ENCODE measurements around the gene CCDC149. TPM values are rescaled to one million over a fixed set of nuclear protein-coding genes. Genes with fewer than 3 reads are reported as not detected.
A peak's percentile ranks its signal among the peaks of the same experiment; 100 is the strongest.

The CCDC149 gene
- total RNA-seq, 2 donors from 2014 or later: 4.9 to 5.5 TPM

DNA sequence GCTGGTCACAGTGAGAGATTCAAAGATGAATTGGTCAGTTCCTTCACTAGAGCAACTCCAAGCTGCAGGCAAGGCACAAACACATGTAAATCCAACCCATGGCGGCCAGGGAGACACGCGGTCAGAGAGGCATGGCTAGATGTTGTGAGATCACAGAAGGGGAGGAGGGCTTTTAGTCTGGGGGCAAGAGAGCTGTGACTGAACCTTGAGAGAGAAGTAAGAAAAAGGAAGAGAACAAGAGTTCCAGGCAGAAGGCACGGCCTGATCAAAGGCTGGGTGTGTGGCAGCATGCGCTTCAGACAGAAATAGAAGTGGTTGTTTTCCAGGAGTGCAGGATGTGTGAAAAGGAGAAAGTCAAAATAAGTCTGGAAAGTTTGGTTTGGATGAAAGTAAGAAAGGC lies 15.9 kb downstream of the CCDC149 start:
- Mint-ChIP-seq H3K4me1 (peaks cover 5% of the 10 kb centered on the region), H3K9me3 (no peaks in the 10 kb centered on the region), H3K36me3 (ENCODE audit: low read depth) (no peaks in the 10 kb centered on the region), H3K27me3 (ENCODE audit: insufficient read depth) (peaks cover 2% of the 10 kb centered on the region), H3K4me3 (no peak overlapping the region), H3K27ac (no peak overlapping the region)
- no peaks in the 10 kb centered on the region for H3K36me3 ChIP-seq (ENCODE audit: control insufficient read depth, insufficient read depth, low read length)
- 89 to 90% methylated on average over 5 of the region's 5 CpGs for WGBS, 2 experiments (ENCODE audit: insufficient coverage in 1 of 2, insufficient read length in 1 of 2)
- no peak overlapping the region for H3K4me3 ChIP-seq (ENCODE audit: low read length)
- H3K9me3 ChIP-seq (ENCODE audit: control insufficient read depth, low read length): no peaks in the 10 kb centered on the region
- no peak overlapping the region for H3K9ac ChIP-seq (ENCODE audit: extremely low read depth, low read length, poor library complexity, severe bottlenecking)
- peak; percentile 53 for DNase-seq
- no peak overlapping the region for H3K27ac ChIP-seq (ENCODE audit: low read depth, low read length)
- no peaks in the 10 kb centered on the region for H3K4me1 ChIP-seq (ENCODE audit: control insufficient read depth, insufficient read depth, low read length)
- TF ChIP-seq, protein P1, sequence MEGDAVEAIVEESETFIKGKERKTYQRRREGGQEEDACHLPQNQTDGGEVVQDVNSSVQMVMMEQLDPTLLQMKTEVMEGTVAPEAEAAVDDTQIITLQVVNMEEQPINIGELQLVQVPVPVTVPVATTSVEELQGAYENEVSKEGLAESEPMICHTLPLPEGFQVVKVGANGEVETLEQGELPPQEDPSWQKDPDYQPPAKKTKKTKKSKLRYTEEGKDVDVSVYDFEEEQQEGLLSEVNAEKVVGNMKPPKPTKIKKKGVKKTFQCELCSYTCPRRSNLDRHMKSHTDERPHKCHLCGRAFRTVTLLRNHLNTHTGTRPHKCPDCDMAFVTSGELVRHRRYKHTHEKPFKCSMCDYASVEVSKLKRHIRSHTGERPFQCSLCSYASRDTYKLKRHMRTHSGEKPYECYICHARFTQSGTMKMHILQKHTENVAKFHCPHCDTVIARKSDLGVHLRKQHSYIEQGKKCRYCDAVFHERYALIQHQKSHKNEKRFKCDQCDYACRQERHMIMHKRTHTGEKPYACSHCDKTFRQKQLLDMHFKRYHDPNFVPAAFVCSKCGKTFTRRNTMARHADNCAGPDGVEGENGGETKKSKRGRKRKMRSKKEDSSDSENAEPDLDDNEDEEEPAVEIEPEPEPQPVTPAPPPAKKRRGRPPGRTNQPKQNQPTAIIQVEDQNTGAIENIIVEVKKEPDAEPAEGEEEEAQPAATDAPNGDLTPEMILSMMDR (conservative IDR thresholded peaks at IDR 0.05): no peak
- H3K27me3 ChIP-seq (ENCODE audit: control insufficient read depth, insufficient read depth, low read length, poor library complexity, severe bottlenecking): peaks cover 3% of the 10 kb centered on the region

DNA sequence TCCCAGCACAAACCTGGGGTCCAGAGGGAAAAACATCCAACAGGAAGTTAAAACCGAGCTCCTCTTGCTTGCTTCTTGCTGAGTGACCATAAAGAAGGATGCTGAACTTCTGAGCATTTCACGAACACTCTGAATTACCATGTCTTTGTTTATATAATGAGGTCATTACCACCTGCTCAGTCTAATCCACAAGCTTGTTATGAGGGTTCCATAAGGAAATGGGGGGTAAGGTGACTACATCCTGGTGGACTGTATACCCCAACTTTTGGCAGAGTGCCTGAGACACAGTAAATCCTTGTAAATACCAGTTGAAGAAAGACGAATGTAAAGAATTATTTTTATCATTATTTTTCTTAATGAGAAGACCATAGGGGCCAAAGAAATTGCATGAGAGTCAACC lies 16.8 kb downstream of the CCDC149 start:
- H3K36me3 Mint-ChIP-seq (ENCODE audit: low read depth): no peaks in the 10 kb centered on the region
- TF ChIP-seq, protein P1 (conservative IDR thresholded peaks at IDR 0.05): no peak
- peaks cover 5% of the 10 kb centered on the region for H3K4me1 Mint-ChIP-seq
- H3K27ac ChIP-seq (ENCODE audit: low read depth, low read length): no peak overlapping the region
- H3K9me3 ChIP-seq (ENCODE audit: control insufficient read depth, low read length): no peaks in the 10 kb centered on the region
- H3K4me1 ChIP-seq (ENCODE audit: control insufficient read depth, insufficient read depth, low read length): no peaks in the 10 kb centered on the region
- no peak for DNase-seq
- H3K36me3 ChIP-seq (ENCODE audit: control insufficient read depth, insufficient read depth, low read length): no peaks in the 10 kb centered on the region
- H3K4me3 ChIP-seq (ENCODE audit: low read length): no peak overlapping the region
- no peak overlapping the region for H3K4me3 Mint-ChIP-seq
- H3K9me3 Mint-ChIP-seq: no peaks in the 10 kb centered on the region
- peaks cover 2% of the 10 kb centered on the region for H3K27me3 Mint-ChIP-seq (ENCODE audit: insufficient read depth)
- no peak overlapping the region for H3K9ac ChIP-seq (ENCODE audit: extremely low read depth, low read length, poor library complexity, severe bottlenecking)
- no peak overlapping the region for H3K27ac Mint-ChIP-seq
- H3K27me3 ChIP-seq (ENCODE audit: control insufficient read depth, insufficient read depth, low read length, poor library complexity, severe bottlenecking): peaks cover 3% of the 10 kb centered on the region
- WGBS, 2 experiments (ENCODE audit: insufficient coverage in 1 of 2, insufficient read length in 1 of 2): 71% methylated on average over 3 of the region's 3 CpGs; no CpG with 5 or more reads in 1 of the 2 experiments

DNA sequence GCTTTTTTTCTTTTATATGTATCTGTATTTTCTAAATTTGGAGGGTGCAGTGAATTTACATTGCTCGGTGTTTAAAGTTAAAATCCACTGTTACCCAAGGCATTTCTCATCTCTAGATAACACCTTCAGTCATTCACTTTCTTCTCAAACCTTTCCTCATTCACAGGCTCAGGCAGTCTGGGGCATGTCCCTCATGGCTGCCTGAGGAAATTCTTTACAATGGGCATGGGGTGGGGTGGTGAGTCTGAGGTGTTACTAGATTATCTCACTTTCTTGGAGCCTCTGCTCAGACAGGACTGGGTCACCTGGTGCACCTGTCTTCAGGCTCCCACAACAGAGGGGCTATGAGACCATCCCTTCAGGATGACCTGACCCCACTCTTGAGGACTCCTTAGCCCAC lies 17.4 kb downstream of the CCDC149 start:
- H3K9me3 Mint-ChIP-seq: no peaks in the 10 kb centered on the region
- Histone ChIP-seq H3K36me3 (ENCODE audit: control insufficient read depth, insufficient read depth, low read length) (no peaks in the 10 kb centered on the region), H3K27ac (ENCODE audit: low read depth, low read length) (no peak overlapping the region), H3K4me3 (ENCODE audit: low read length) (no peak overlapping the region), H3K9me3 (ENCODE audit: control insufficient read depth, low read length) (no peaks in the 10 kb centered on the region), H3K9ac (ENCODE audit: extremely low read depth, low read length, poor library complexity, severe bottlenecking) (no peak overlapping the region), H3K27me3 (ENCODE audit: control insufficient read depth, insufficient read depth, low read length, poor library complexity, severe bottlenecking) (peaks cover 3% of the 10 kb centered on the region), H3K4me1 (ENCODE audit: control insufficient read depth, insufficient read depth, low read length) (no peaks in the 10 kb centered on the region)
- WGBS, 2 experiments (ENCODE audit: insufficient coverage in 1 of 2, insufficient read length in 1 of 2): 85% methylated on average over 1 of the region's 1 CpG; no CpG with 5 or more reads in 1 of the 2 experiments
- H3K27me3 Mint-ChIP-seq (ENCODE audit: insufficient read depth): peaks cover 2% of the 10 kb centered on the region
- H3K27ac Mint-ChIP-seq: no peak overlapping the region
- no peak overlapping the region for H3K4me3 Mint-ChIP-seq
- H3K4me1 Mint-ChIP-seq: peaks cover 5% of the 10 kb centered on the region
- DNase-seq: peak; percentile 44
- H3K36me3 Mint-ChIP-seq (ENCODE audit: low read depth): no peaks in the 10 kb centered on the region
- TF ChIP-seq, protein P1 (conservative IDR thresholded peaks at IDR 0.05): no peak
